ENCODE results near the gene ISL1. TPM values are rescaled to one million over a fixed set of nuclear protein-coding genes. Genes with fewer than 3 reads are reported as not detected.
A peak's percentile ranks its signal among the peaks of the same experiment; 100 is the strongest.

Gene ISL1
- total and polyA plus RNA-seq, 2 of the 8 experiments (the other 6 are each of a cell fraction or from before 2014, with no cell fraction given): 0.05 to 0.19 TPM

DNA sequence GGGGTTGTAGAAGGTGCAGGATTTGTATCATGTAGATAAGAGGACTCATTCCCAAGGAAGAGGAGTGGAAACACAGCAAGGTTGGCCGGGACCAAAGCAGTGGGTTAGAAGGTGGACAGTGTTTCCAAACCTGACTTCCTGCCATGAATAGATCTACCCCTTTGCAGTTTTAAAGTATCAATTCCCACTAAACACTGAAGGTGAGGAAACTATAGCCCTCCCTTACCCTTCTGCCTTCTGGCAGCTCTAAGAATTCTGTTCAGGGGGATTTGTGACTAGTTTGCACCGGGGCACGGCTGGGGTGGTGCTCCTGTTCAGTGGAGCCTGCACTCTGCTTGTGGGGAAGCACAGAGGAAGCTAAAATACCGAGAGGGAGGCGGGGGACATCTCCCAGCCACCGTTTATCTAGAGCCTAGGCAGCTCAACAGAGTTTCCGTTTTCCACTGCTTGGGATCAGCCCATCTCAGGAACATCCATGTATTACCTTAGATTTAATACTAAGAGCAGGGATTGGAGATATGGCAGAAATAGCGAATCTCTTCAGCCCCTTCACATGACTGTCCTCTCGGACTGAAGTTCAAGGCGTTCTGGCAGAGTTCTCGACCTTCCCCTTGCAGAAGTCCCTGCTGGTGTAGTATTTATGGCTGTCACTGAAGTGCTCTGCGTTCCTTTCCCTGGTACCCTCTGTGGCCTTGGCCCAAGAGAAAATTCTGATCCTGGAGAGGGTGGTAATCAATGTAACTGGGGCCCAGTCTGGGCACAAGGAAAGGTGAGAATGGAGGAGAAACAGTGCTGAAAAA, 5.4 kb downstream of the ISL1 start:
- H3K4me3 ChIP-seq (ENCODE audit: extremely low read depth in 1 of 4, insufficient read depth in 2 of 4, low read depth in 3 of 4, low read length in 4 of 4): peak overlapping the region; percentile 23 to 59 (median 30); a peak in 5 of 8 replicates
- H3K79me2 ChIP-seq (ENCODE audit: control insufficient read depth in 1 of 2, insufficient read depth in 2 of 2, low read length in 2 of 2): no peaks in the 10 kb centered on the region
- no peaks in the 10 kb centered on the region for H3K79me1 ChIP-seq (ENCODE audit: low read depth, low read length)
- H4K91ac ChIP-seq (replicated peaks; ENCODE audit: insufficient read length, low read length): no peak overlapping the region
- H3K23ac ChIP-seq (ENCODE audit: insufficient read length): no peak overlapping the region
- H3K9me3 ChIP-seq (ENCODE audit: insufficient read depth in 2 of 2, low read depth in 1 of 2, low read length in 1 of 2): no peaks in the 10 kb centered on the region; a peak in 1 of 4 replicates
- H4K20me1 ChIP-seq (replicated peaks in 1 of 2; ENCODE audit: control insufficient read depth in 1 of 2, insufficient read depth in 2 of 2, low read length in 2 of 2): peaks cover 8 to 26% of the 10 kb centered on the region in 2 experiments
- no peak overlapping the region for H3K4ac ChIP-seq (replicated peaks; ENCODE audit: insufficient read length, low read depth, low read length)
- H3K27me3 ChIP-seq (replicated peaks in 1 of 4; ENCODE audit: control insufficient read depth in 3 of 4, extremely low read depth in 1 of 4, insufficient read depth in 3 of 4, low read length in 3 of 4): peaks cover 68 to 100% (median 88%) of the 10 kb centered on the region in 4 experiments
- no peak overlapping the region; the same call in 1 of the 2 replicates for H2BK12ac ChIP-seq (ENCODE audit: low read depth, low read length)
- CTCF ChIA-PET (ENCODE audit: partially characterized antibody): interaction anchor here (0.7 to 1.7 kb wide), 9 partner anchors 8 to 1208 kb away, joined by 3 to 6 read pairs (median 3); no protein-coding TSS in a partner anchor
- no peak overlapping the region for H2AFZ ChIP-seq (ENCODE audit: low read length)
- H2BK20ac ChIP-seq (ENCODE audit: low read length): 0 out of 2 replicates have a peak overlapping the region, but pooled peaks have one; percentile 25
- no peak overlapping the region for H4K8ac ChIP-seq (ENCODE audit: extremely low read depth, insufficient read depth, low read length)
- DNase-seq (ENCODE audit: low read depth in 1 of 2, low spot score in 2 of 2): no peak
- no peak overlapping the region for H3K27ac ChIP-seq (ENCODE audit: low read depth, low read length)
- no peaks in the 10 kb centered on the region for H3K36me3 ChIP-seq (ENCODE audit: control insufficient read depth in 2 of 4, insufficient read depth in 4 of 4, low read length in 3 of 4)
- peaks cover 17 to 39% (median 33%) of the 10 kb centered on the region in 4 experiments for H3K4me1 ChIP-seq (replicated peaks in 1 of 4; ENCODE audit: control insufficient read depth in 3 of 4, insufficient read depth in 4 of 4, low read length in 3 of 4)
- H2AK5ac ChIP-seq (ENCODE audit: low read depth, low read length): no peak overlapping the region
- no peak overlapping the region; the same call in 1 of the 2 replicates for H2BK15ac ChIP-seq (ENCODE audit: low read length)
- 3% methylated on average over 12 of the region's 12 CpGs; no CpG with 5 or more reads in 1 of the 2 experiments for WGBS, 2 experiments (ENCODE audit: extremely low coverage in 1 of 2, insufficient coverage in 1 of 2, insufficient read length in 1 of 2, insufficient replicate concordance in 2 of 2, low coverage in 1 of 2, low lambda C conversion rate in 2 of 2, missing lambda C conversion rate in 1 of 2)
- no peak overlapping the region for H4K5ac ChIP-seq (ENCODE audit: insufficient read length, low read depth, low read length)
- no peak overlapping the region for H3K14ac ChIP-seq (ENCODE audit: insufficient read length)
- peak overlapping the region; percentile 98 to 99 for H3K4me2 ChIP-seq (ENCODE audit: insufficient read depth in 1 of 2, low read depth in 2 of 2, low read length in 2 of 2)
- H2BK5ac ChIP-seq (ENCODE audit: low read depth, low read length): no peak overlapping the region
- 0 out of 2 replicates have a peak overlapping the region, but pooled peaks have one; percentile 21 for H3K18ac ChIP-seq (ENCODE audit: extremely low read depth, low read length)
- H3K56ac ChIP-seq (replicated peaks; ENCODE audit: insufficient read length, low read depth, low read length): no peak overlapping the region
- no peak for FAIRE-seq
- POLR2A ChIA-PET (ENCODE audit: partially characterized antibody): interaction anchor here (0.9 to 2.6 kb wide), 3 partner anchors 11 to 421 kb away, joined by 4 to 9 read pairs (median 8); no protein-coding TSS in a partner anchor
- no peak overlapping the region for H3K9ac ChIP-seq (replicated peaks in 1 of 4; ENCODE audit: extremely low read depth in 1 of 4, low read depth in 3 of 4, low read length in 3 of 4)
- H3K23me2 ChIP-seq (ENCODE audit: low read depth, low read length): peaks cover 14% of the 10 kb centered on the region
- no peak overlapping the region for H2BK120ac ChIP-seq (replicated peaks; ENCODE audit: low read depth, low read length)
- TF ChIP-seq CBX8 (IDR thresholded peaks at IDR 0.05; ENCODE audit: borderline replicate concordance, low read depth, low read length) (0 out of 2 replicates have a peak, but pooled peaks have one; percentile 76), CTBP2 (IDR thresholded peaks at IDR 0.05; ENCODE audit: borderline replicate concordance, insufficient read depth, insufficient read length, low read length) (no peak), CHD1 (IDR thresholded peaks at IDR 0.05; ENCODE audit: low read depth, low read length) (no peak), SUZ12 (IDR thresholded peaks at IDR 0.05; ENCODE audit: low read length) (peak; percentile 54), RNF2 (IDR thresholded peaks at IDR 0.05; ENCODE audit: borderline replicate concordance, low read depth, low read length, missing control alignments, poor library complexity, severe bottlenecking) (peak; percentile 85)

Measured in H1 (cell line).